Activated naive CD4-positive, alpha-beta T cell (primary cell): ENCODE results near the gene TRAPPC10.

Experiments
- DNase-seq, 4 experiments: peaks; one replicate each; lab custom pipeline; 2025; lab: John Stamatoyannopoulos, UW

The TRAPPC10 gene

DNA sequence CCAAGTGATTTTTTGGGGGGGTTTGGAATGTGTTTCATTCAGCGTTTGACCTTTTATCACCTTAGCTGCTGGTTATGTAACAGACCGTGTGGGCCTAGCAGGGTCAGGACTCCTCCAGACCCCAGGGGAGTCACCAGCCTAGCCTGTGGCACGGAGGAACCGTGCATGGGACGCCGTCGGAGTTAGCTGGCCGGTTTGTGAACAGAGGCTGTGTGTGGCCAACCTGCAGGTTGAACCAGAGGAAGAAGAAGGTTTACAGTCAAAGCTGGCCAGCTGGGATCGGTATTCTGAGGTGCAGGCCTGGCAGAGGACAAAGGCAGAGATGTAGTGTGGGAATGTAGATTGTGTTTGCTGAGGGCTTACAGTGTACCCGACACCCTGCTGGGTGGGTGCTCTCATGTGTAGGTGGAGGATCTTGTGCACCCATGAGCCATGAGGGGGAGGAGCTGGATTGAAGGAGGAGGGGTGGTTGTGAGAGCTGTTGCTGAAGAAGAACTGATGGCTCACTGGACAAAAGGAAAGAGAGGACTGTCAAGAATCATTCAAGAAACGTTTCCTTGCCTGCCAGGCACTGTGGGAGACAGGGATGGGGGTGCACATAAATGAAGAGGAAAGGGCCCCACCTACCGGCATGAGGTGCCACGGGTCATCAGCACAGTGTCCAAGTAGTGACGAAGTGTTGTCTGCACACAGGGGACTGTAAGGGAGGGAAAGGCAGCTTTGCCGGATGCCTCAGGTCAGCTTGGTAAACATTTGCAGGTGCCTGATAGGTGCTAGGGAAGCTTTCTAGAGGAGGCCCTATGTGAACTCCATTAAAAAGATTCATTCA, 55.1 kb downstream of the TRAPPC10 start:
- no peak for DNase-seq

DNA sequence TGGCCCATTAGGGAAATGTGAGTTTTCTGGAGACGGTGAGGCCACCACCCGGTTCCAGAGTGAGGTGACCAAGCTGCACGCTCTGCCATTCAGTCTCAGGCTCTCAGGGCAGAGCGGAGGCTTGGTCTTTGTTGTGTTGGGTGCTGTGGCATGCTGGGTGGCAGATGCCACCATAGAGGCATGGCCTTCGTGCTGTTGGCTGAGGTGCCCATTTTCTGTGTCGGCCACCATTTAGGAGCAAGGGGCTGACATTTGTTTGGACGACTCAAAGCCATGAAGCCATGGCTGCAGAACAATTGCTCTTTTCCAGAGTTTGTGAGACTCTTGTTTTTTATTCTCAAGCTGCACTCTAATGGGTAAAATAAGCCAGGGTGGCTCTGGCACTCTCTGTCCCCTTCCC, 58.3 kb downstream of the TRAPPC10 start:
- no peak for DNase-seq

DNA sequence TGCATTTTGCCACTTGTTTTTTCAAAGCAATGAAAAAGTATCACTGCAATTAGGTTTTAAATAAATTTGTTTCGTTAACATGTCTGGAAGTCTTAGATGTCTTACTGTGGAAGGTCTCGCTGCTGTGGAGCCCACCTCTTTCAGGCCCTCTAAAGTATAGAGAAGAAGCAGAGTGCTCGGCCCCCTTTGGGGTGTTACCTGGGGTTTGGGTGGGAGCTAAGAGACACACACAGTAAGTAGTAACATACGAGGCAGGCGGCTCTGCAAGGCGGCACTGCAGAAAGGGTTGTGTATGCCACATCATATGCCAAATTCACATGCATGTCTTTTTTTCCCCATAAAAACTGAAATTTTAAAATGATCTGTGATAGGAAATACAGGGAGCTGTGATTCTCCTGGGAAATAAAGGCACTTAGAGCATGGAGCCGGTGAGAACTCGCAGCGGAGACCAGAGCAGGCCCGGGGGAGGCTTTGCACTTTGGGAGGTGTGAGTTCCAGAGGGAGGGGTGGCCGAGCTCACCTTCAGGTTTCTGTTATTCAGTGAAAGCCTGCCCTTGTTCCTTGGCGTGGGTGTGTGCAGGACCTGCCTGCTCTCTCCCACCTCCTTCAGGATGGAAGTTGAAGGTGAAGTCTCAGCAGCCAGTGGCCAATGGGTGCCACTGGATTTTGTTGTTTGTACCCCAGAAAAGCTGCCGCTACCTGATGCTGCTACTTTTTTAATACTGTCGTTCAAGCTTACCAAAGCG, 59.4 kb downstream of the TRAPPC10 start:
- DNase-seq, result no peak

DNA sequence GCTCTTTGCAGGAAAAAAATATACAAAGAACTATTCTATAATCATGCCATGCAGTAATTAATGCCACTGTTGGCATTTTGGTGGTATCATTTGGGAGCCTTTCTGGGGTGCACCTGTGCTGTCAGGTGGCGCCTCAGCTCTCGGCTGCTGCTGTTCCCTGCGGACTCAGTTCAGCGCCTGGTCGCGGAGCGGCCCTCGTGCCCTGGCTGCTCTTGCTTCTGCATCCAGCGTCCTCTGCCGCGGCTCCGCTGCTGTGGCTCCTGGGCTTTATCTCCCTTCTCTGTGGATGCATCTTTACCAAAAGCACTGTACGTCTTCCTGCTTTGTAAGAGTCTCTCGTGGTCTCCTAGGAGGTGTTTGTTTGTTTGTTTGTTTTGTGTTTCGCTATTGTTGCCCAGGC, 60.0 kb downstream of the TRAPPC10 start:
- no peak for DNase-seq

DNA sequence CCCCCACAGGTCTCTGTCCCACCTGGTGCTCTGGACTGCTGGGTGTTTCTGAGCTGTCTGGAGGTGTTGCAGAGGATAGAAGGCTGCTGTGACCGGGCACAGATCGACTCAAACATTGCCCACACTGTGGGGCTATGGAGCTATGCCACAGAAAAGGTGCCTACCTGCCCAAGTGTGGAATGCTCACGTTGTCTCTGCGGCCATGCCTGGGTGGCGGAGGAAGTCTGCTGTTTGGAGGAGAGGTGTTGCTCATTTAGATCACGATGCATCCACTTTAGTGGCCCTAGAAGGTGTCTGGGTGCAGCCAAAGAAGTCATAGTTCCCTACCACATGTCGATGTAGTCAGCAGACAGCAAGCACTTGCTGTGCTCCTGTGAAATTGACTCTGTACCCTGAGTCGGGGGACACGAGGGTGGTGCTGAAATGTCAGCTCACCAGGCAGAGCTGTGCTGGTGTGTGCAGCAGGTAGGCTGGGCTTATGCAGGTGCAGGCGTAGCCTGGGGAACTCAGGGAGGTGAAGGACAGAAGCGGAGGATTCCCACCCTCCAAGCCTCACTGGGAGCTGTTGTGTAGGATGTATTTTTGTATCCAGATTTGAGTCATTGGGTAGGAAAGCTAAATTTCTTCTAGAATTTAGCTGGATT, 62.3 kb downstream of the TRAPPC10 start:
- no peak for DNase-seq

DNA sequence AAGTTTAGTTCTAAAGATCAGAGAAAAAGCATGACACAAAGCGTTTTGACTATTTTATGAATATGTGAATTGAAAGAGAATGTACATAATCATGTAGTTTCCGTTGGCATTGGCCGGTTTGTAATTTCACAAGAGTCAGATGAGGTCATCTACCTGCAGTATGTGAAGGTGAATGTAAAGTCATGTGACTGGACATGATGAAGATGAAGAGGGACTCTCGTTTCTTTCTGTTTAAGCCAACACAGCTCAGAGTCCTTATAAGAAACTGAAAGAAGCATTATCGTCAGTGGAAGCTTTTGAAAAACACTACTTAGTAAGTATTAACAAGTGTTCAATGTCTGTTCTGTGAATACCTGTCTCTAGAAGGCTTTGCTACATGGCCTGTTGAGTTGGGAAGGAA, 64.2 kb downstream of the TRAPPC10 start:
- DNase-seq, result no peak

DNA sequence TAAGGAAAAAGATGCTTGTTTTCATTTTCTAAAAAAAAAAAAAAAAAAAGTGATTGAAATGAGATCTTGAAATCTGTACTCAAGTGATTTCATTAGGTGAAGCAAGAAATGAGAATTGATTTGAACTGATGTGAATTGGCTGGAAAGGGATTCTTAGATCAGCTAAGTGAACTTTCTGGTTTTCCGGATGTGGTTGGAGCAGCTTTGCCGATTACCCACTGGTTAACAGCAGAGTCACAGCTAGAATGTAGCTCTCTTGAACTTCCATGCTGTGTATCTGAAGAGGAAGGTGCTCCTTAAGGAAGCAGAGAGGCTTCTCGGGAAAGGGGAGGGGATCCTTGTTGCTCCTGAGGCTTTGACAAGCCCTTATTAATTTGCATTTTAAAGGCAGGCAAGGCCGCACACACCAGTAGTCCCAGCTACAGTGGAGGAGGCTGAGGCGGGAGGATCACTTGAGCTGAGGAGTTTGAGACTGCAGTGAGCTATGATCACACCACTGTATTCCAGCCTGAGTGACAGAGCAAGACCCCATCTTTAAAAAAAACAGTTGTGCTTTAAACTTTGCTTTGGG, 66.4 kb downstream of the TRAPPC10 start:
- DNase-seq, result no peak

DNA sequence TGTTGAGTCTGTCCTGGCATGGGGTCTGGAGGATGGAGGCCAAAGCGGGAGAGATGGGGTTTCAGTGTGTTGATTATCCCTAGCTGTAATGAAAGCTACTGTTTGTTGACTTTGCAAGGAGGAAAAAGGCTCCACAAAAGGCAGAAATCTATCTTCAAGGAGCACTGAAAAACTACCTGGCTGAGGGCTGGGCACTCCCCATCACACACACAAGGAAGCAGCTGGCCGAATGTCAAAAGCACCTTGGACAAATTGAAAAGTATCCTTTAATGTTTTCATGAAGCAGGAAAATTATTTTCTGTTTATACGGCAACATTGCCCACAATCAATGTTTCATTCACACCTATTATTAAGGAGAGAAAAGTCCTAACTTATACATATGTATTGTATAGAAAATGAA, 67.3 kb downstream of the TRAPPC10 start:
- DNase-seq, result no peak

DNA sequence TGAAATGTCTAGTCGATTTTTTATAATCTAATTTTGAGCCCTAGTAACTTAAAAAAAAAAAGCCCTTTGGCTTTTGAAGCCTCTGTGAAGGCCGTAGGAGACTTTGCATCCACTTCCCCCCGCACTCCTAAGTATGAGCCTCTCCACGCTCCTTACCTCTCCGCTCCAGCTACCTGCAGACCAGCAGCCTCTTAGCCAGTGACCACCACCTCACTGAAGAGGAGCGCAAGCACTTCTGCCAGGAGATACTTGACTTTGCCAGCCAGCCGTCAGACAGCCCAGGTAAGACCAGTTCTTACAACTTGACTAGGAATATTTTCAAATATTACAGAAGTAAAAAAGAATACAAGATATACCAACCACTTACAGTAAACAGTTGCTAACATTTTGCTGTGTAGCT, 67.7 kb downstream of the TRAPPC10 start:
- no peak for DNase-seq

DNA sequence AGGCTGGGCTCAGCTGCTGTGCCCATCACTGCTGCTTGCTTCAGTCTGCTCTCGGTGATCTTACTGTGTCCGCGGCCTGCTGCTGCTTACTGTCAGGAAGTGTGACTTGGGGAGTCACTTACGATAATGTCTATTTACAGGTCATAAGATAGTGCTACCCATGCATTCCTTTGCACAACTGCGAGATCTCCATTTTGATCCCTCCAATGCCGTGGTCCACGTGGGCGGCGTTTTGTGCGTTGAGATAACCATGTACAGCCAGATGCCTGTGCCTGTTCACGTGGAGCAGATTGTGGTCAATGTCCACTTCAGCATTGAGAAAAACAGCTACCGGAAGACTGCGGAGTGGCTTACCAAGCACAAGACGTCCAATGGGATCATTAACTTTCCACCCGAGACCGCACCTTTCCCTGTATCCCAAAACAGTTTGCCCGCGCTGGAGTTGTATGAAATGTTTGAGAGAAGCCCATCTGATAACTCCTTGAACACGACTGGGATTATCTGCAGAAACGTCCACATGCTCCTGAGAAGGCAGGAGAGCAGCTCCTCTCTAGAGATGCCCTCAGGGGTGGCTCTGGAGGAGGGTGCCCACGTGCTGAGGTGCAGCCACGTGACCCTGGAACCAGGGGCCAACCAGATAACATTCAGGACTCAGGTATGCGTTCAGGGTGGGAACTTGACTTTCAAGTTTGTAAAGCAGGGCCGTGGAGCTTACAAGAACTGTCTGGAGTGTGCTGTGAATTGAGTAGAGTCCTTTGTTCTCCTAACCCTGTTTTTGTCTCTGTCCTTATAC, 70.7 kb downstream of the TRAPPC10 start:
- no peak for DNase-seq

DNA sequence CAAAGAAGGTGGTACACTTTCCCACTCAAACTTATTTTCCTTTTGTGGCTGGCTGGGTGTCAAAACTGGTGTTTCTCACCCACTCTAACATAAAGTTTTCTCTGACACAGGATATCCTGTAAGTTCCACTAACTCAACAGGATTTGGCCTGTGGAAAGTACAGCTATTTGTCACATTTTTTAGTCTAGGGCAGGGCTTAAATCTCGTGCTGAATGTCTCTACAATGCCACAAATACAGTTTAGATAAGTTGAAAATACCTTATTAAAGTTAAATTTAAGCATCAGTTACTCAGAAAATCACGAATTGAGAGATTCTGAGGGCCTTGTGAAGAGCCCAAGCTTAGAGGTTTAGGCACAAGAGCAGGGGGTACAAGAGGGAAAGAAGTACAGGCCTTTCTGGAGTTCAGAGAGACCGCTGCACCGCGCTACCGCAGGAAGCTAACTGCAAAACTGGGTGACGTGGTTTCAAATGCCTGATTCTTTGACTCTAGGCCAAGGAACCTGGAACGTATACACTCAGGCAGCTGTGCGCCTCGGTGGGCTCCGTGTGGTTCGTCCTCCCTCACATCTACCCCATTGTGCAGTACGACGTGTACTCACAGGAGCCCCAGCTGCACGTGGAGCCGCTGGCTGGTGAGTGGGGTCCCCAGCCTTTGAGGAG, 71.7 kb downstream of the TRAPPC10 start:
- DNase-seq, result peak in 2 of 4 experiments; percentile 43 to 51

DNA sequence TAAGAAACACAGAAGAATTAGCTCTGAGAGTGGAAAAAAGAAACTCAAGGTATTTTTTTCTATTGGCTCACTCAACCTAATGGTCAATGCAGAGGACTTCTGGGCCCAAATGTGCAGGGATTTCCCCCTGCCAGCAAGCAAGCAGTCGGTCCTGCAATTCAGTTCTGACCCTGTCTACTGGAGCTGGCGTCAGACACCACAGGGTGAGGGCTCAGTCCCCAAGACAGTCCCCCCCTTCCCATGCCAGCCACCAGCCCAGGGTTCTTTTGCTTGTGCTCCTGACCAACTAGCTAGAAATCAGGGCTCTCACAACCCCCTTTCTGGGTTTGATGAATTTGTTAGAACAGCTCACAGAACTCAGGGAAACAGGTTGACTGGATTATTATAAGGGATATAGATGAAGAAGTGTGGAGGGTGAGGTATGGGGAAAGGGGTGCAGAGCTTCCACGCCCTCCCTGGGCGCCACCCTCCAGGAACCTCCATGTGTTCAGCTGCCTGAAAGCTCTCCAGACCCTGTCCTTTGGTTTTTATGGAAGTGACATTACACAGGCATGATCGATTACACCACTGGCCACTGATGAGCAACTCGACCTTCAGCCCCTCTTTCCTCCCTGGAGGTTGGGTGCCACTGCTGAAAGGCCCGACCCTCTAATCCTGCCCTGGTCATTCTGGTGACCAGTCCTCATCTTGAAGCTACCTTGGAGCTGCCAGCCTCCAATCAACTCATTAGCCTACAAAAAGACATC, 72.6 kb downstream of the TRAPPC10 start:
- DNase-seq, result no peak

DNA sequence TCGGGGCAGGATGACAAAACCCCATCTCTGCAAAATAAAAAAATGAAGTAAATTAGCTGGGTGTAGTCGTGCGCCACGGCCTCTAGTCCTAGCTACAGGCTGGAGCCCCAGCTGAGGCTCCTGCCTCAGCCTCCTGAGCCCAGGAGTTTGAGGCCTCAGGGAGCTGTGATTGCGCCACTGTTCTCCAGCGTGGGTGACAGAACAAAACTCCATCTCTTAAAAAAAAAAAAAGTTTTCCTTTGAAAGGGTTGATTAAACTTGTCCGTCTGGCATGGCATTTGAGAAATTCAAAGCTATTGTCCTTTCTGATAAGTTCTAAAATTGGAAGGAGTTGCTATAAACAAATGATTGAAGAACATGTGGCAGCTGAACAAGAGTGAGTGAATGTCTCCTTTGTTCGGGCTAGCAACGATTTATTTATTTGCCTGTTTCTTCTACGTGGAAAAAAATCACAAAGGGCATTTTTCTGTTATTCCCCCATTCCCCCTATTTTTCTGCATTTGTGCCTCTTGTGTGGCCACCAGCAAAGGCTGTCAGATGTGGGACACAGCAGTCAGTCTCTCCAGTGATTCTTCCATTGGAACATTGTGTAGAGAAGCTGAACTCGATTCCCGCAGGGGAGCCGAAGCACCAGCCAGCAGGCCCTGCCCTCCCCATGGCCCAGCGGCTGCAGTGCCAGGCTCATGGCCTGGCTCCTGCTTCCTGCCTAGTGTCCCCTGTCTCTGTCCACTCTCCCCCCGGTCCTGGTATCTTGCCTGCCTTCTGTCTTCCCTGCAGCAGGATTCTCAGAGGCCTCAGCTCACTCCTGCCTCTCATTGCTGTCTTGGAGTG, 73.6 kb downstream of the TRAPPC10 start:
- DNase-seq, result no peak

DNA sequence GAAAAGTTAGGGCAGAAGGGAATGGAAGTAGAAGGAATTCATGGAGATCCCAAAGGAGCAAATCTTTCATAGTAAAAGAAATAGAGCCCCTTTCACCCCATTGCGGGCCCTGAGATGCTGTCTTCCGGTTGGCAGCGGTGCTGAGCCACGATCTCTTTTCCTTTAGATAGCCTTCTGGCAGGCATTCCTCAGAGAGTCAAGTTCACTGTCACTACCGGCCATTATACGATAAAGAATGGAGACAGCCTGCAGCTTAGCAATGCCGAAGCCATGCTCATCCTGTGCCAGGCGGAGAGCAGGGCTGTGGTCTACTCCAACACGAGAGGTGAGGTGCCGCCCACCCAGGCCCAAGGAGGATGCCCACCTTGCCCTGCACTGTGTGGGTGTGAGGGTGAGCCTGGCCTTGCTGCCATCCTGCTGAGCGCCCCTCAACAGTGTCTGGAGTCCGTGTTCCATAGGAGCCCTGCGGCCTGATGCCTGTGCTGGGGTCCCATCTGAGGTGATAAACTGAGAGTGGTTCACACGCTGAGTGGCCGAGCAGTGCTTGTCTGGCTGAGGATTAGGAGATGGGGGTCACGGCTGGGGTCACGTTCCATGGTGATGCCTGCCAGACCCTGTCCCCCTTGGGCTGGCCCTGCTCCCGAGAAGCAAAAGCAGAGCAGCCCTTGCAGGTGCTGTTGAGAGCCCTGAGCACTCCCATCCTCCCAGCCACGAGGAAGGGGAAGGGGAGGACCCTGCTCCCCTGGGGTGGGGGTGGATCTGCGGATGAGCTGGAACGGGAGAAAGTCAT, 74.7 kb downstream of the TRAPPC10 start:
- DNase-seq, result no peak

DNA sequence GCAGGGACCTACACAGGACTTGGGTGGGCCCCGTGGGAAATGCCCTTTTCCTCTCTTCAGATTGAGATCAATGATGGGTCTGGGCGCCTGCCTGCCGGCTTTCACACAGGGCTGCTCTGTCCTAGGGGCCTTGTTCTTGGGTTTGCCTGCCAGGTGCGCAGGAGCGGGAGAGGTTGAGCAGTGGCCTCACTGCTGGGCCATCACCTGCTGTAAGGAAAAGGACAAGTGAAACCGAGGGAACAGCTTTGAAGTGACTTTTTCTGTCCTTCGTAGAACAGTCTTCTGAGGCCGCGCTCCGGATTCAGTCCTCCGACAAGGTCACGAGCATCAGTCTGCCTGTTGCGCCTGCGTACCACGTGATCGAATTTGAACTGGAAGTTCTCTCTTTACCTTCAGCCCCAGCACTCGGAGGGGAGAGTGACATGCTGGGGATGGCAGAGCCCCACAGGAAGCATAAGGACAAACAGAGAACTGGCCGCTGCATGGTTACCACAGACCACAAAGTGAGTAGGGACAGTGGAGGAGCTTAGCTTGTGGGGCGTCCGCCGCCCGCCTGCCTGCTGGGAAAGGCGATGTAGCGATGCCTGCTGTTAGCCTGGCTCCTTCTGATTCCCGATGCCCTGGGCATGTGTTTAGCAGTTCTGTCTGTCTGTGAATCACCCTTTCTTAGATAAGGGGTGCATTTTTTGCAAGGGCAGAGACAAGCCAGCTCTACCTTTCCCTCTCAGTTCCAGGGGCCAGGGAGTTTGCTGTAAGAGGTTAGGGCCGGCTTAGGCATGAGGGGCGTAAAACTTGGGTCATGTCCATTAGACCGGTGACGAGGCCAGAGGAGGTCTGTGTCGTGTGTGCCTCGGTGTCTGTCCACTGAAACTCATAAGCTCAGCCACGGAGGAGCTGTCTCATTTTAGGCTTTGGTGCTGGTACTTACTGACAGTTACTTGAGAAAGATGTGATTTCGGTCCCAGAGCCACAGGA, 75.6 kb downstream of the TRAPPC10 start:
- DNase-seq, result no peak

DNA sequence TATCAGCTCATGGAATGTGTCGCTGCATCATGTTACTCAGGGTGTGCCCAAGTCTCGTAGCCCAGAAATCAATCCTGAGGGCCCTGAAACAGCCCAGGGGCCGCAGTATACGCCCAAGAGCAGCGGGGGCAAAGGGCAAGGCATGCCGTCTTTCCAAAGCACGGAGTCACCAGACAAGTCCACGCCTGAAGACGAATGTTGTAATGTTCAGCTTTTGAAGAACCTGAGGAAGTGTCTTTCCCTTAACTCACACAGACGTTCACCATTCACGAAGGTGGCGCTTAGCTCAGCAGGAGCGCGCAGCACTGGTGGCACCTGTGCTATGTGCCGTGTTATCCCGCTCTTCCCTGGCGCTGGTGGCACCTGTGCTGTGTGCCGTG, 76.3 kb downstream of the TRAPPC10 start:
- DNase-seq, result no peak
